A673 (cell line): Measurements from ENCODE around the gene GGCT. TPM values are rescaled to one million over a fixed set of nuclear protein-coding genes. Genes with fewer than 3 reads are reported as not detected.

ENCODE experiments used
- BruUV-seq: library from RNA; stranded (reverse); fragments of 400-500 nt; replicated peaks from 2 replicates; lab custom pipeline; 2021; lab: Mats Ljungman, UMichigan
- CTCF ChIA-PET: fragments of 300-600 bp; sonication (Branson Sonifier 250); formaldehyde crosslinking; loops from one replicate; lab custom pipeline; 2022; ENCODE audit warnings: antibody characterized with exemption; lab: Charles Lee
- POLR2A ChIA-PET: fragments of 300-600 bp; sonication (Branson Sonifier 250); formaldehyde crosslinking; loops from one replicate; lab custom pipeline; 2022; ENCODE audit warnings: antibody characterized with exemption; ENCODE audit not compliant: low non-redundant PET; lab: Charles Lee
- DNase-seq: peaks from one replicate; pipeline ENCODE4 v3.0.0-alpha.2; 2015; ENCODE audit warnings: low spot score
- H3K27ac ChIP-seq: fragments of 200-600 bp; sonication (generic); 2 replicates; pipeline ENCODE4 v1.5.1; 2016; ENCODE audit warnings: mixed run types, low read depth, mild to moderate bottlenecking, mixed read lengths, antibody characterized with exemption, low read length; ENCODE audit not compliant: poor library complexity, severe bottlenecking
- H3K27me3 ChIP-seq: fragments of 200-600 bp; sonication (generic); replicated peaks from 2 replicates; pipeline ENCODE4 v1.6.1; 2017; ENCODE audit warnings: mixed run types, low read depth, mild to moderate bottlenecking, mixed read lengths, antibody characterized with exemption, low read length; ENCODE audit not compliant: insufficient read depth, poor library complexity
- H3K36me3 ChIP-seq: fragments of 200-600 bp; sonication (generic); 2 replicates; pipeline ENCODE4 v1.6.1; 2016; ENCODE audit warnings: mixed run types, mild to moderate bottlenecking, mixed read lengths, antibody characterized with exemption, low read length; ENCODE audit not compliant: insufficient read depth, poor library complexity, severe bottlenecking
- H3K4me1 ChIP-seq: fragments of 200-600 bp; sonication (generic); 2 replicates; pipeline ENCODE4 v1.6.1; 2017; ENCODE audit warnings: mixed run types, mild to moderate bottlenecking, mixed read lengths, antibody characterized with exemption, low read length; ENCODE audit not compliant: insufficient read depth, poor library complexity, severe bottlenecking
- H3K4me3 ChIP-seq: fragments of 200-600 bp; sonication (generic); 2 replicates; pipeline ENCODE4 v1.5.1; 2016; ENCODE audit warnings: low read depth, mixed run types, mild to moderate bottlenecking, mixed read lengths, low read length; ENCODE audit not compliant: poor library complexity, severe bottlenecking
- H3K9me3 ChIP-seq: fragments of 200-600 bp; sonication (generic); 2 replicates; pipeline ENCODE4 v1.6.1; 2016; ENCODE audit warnings: mixed run types, low read depth, mild to moderate bottlenecking, mixed read lengths, antibody characterized with exemption, low read length; ENCODE audit not compliant: poor library complexity, severe bottlenecking
- EZH2 ChIP-seq: fragments of 200-600 bp; sonication (generic); IDR thresholded peaks from 2 replicates; pipeline ENCODE4 v1.6.1; 2017; ENCODE audit warnings: borderline replicate concordance, low read depth, mild to moderate bottlenecking, mixed read lengths, antibody characterized with exemption, low read length; ENCODE audit not compliant: poor library complexity, severe bottlenecking
- intact Hi-C: fragments of 100-400 bp; cut with micrococcal nuclease; formaldehyde crosslinking; loops from one replicate; pipeline ENCODE4 v1.10.0; 2022; ENCODE audit not compliant: unreplicated experiment
- total RNA-seq: library from RNA; stranded (reverse); gene quantifications from 2 replicates; pipeline ENCODE4 v1.2.3, GENCODE V29; 2021
- TF ChIP-seq, protein P1 (sequence below): fragments of 300-800, 200-600 bp; sonication (generic); conservative IDR thresholded peaks from 2 replicates; pipeline ENCODE4 v1.5.1; 2017; ENCODE audit warnings: low read depth, mild to moderate bottlenecking, antibody characterized with exemption, low read length, moderate library complexity, mixed read lengths

GGCT gene
- total RNA-seq, 1 experiment from 2014 or later = 66.0 TPM

DNA sequence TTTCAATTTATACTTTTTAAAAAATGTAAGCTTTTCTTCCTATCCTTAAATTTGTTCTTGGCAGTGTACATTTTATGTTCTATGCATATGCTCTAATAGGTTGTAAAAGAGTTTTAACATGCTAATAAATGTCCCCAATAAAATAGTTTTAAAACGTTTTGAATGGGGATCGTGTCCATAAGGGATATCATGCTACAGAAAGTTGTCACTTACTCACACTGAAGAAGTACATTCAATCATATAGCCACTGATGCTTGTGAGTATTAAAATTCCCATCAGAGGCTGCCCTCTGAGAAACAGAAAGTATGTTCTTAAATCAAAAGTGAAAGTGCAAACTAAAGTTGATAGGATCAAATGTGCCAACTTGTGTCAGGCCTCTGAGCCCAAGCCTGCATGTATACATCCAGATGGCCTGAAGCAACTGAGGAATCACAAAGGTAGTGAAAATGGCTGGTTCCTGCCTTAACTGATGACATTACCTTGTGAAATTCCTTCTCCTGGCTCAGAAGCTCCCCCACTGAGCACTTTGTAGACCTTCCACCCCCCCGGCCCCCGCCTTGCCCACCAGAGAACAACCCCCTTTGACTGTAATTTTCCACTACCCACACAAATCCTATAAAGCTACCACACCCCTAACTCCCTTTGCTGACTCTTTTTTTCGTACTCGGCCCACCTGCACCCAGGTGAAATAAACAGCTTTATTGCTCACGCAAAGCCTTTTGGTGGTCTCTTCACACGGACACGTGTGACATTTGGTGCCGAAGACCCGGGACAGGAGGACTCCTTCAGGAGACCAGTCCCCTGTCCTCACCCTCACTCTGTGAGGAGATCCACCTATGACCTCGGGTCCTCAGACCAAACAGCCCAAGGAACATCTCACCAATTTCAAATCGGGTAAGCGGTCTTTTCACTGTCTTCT is 25.2 kb downstream of the GGCT start:
- ChIA-PET CTCF (no interaction called here), POLR2A (interaction anchor here (0.6 kb wide), 1 partner anchor 576 kb away, joined by 12 read pairs; no protein-coding TSS in a partner anchor)
- DNase-seq = peak; percentile 32
- no peaks in the 10 kb centered on the region for H3K4me1 ChIP-seq
- no peak overlapping the region for H3K27ac ChIP-seq
- H3K27me3 ChIP-seq = no peaks in the 10 kb centered on the region
- BruUV-seq = no TSS peak
- TF ChIP-seq, protein P1, sequence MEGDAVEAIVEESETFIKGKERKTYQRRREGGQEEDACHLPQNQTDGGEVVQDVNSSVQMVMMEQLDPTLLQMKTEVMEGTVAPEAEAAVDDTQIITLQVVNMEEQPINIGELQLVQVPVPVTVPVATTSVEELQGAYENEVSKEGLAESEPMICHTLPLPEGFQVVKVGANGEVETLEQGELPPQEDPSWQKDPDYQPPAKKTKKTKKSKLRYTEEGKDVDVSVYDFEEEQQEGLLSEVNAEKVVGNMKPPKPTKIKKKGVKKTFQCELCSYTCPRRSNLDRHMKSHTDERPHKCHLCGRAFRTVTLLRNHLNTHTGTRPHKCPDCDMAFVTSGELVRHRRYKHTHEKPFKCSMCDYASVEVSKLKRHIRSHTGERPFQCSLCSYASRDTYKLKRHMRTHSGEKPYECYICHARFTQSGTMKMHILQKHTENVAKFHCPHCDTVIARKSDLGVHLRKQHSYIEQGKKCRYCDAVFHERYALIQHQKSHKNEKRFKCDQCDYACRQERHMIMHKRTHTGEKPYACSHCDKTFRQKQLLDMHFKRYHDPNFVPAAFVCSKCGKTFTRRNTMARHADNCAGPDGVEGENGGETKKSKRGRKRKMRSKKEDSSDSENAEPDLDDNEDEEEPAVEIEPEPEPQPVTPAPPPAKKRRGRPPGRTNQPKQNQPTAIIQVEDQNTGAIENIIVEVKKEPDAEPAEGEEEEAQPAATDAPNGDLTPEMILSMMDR = no peak
- TF ChIP-seq EZH2 = no peak
- intact Hi-C loops = no loop called here
- peak overlapping the region; percentile 77 for H3K4me3 ChIP-seq
- H3K36me3 ChIP-seq = no peaks in the 10 kb centered on the region
- no peaks in the 10 kb centered on the region for H3K9me3 ChIP-seq

DNA sequence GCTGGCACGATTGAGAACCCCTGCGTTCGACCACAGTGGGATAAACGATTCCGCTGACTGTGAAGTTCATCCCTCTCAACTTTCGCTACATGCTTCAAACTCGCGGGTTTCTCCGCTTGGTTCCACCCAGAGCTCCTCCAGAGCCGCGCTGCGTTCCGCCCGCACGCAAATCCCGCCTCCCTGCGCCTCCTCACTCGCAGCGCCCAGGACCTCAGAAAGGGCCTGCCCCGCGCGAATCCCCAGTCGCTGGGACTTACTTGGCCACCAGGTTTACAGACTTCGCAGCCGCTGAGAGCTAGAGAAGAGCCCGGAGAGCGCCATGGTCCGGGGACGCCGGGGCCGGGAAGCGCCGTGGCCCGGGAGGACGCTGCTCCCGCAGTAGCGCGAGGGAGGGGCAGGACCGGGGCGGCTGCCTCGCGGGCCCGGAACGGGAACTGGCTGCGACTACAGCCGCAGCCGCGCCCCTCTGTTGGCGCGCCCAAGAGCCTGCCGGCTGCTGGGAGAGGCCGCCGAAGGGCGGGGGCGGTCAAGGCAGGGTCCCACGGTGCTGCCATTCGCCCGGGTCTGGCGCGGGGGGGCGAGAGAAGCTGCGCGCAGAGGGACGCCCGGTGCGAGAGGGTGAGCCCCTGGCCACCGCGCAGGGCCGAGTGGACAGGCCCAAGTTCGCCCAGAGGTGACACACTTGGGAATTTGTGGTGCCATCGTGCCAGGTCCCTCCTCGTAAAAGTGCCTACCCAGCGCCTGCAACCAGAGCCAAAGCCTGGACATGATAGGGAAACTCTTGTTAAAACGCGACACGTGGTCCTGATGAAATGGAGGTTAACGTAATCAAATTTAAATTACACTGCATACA is 26.1 kb downstream of the GGCT start, which contains the start of gene NOD1:
Gene NOD1, minus strand, starts transcription at position 436 of the 853 bp plus-strand sequence. CDS start 21,863 bp downstream, outside the sequence.
- Histone ChIP-seq H3K9me3 (no peaks in the 10 kb centered on the region), H3K27me3 (no peaks in the 10 kb centered on the region), H3K36me3 (no peaks in the 10 kb centered on the region), H3K4me1 (no peaks in the 10 kb centered on the region), H3K27ac (peak within 1 kb of the TSS; percentile 51), H3K4me3 (peak within 1 kb of the TSS; percentile 77)
- BruUV-seq = no TSS peak
- no peak for TF ChIP-seq EZH2
- TF ChIP-seq, protein P1 = no peak
- POLR2A ChIA-PET = no interaction called here
- peak; percentile 74 for DNase-seq
- intact Hi-C loops = no loop called here
- CTCF ChIA-PET = interaction anchor here (0.7 kb wide), 1 partner anchor 9 kb away, joined by 3 read pairs; no protein-coding TSS in a partner anchor

DNA sequence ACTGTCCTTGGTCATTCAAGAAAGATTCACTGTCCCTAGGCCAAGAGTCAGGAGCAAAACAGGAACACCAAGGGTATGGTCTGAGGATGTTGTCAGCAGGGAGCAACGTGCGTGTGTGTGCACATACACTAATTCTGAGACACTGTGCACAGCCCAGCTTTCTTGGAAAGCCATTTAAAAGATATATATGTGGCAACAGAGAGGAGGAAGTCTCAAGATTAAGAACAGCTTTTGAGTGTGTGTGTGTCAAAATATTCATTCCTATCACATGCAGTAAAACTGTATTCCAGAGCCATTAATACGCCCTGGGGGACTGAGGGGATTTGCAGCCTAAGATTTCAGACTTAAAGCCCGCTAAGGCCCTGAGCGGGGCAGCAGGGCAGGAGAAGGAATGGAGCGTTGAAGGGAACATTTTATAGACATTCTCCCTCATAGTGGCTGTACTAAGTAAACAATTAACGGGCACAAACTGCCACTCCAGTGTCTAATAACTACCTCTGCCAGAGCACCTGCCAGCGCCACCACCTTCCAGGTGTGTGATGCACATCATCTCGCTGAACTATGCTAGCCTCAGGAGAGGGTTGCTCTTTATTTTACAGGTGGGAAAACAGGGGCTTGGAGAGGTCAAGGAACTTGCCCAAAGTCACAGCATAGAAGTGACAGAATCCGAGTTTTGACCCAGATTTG is 28.0 kb downstream of the GGCT start:
- H3K4me1 ChIP-seq = no peaks in the 10 kb centered on the region
- H3K27me3 ChIP-seq = no peaks in the 10 kb centered on the region
- no TSS peak for BruUV-seq
- no peak overlapping the region for H3K27ac ChIP-seq
- DNase-seq = no peak
- H3K36me3 ChIP-seq = no peaks in the 10 kb centered on the region
- POLR2A ChIA-PET = no interaction called here
- no peak overlapping the region for H3K4me3 ChIP-seq
- intact Hi-C loops = no loop called here
- H3K9me3 ChIP-seq = no peaks in the 10 kb centered on the region
- TF ChIP-seq, protein P1 = no peak
- TF ChIP-seq EZH2 = no peak
- CTCF ChIA-PET = no interaction called here
